H1 (cell line): ENCODE results near the gene MOCS1.

Source experiments
- CTCF ChIP-seq, 3 experiments: IDR thresholded peaks; 1 replicate in 2 of 3; 2 replicates in 1 of 3; pipeline versions ENCODE4 v1.5.1 to v1.6.1; 2011; ENCODE audit warnings: low read length in 3 of 3, mild to moderate bottlenecking in 3 of 3, inconsistent platforms in 2 of 3, low read depth in 1 of 3, moderate library complexity in 1 of 3; ENCODE audit not compliant: insufficient read depth in 1 of 3; ENCODE audit errors: control extremely low read depth in 1 of 3
- SP1 ChIP-seq: IDR thresholded peaks from 2 replicates; pipeline ENCODE4 v1.6.1; 2011; ENCODE audit warnings: low read depth, low read length
- TF ChIP-seq, protein P1 (sequence below): IDR thresholded peaks from 2 replicates; pipeline ENCODE4 v1.6.1; 2012; ENCODE audit warnings: inconsistent platforms

DNA sequence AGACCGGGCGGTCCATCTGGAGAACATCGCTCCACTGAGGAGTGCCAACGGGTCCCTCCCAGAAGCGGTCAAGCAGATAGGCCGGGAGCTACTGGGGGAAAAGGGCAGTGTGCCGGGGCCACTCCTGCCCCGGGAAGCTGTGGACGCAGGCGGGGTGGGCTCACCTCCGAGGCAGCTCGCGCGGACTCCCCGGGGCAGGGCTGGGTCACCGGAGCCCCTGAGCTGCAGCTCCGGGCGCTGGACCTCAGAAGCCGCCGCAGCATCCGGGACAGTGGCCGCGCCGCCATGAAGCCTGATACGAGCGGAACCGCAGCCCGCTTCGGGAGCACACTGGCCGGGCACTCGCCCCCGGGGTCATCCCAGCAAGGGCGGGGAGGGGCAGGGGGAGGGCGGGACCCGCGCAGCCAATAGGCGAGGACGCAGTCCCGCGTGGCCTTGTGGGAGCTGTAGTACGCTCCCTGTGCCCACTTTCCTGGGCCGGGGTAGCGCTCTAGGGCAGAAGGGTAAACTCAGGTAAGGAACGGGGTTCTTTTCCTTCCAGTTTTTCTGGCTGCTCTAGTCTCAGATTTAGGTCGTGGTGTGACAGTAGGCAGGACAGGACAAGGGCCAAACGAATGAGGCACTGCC lies at the start of gene MOCS1:
- TF ChIP-seq, protein P1, sequence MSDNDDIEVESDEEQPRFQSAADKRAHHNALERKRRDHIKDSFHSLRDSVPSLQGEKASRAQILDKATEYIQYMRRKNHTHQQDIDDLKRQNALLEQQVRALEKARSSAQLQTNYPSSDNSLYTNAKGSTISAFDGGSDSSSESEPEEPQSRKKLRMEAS = no peak
- no peak for TF ChIP-seq CTCF (IDR thresholded peaks at IDR 0.05; ENCODE audit: control extremely low read depth in 1 of 3, insufficient read depth in 1 of 3, low read depth in 1 of 3, low read length in 3 of 3)
- TF ChIP-seq SP1 = no peak
